Ovary (tissue), 9 donors: ENCODE measurements around the gene ZNF341. TPM values are rescaled to one million over a fixed set of nuclear protein-coding genes. Genes with fewer than 3 reads are reported as not detected.

Experiments
- DNase-seq, 5 donors: peaks; one replicate each; pipeline ENCODE4 v3.0.0-alpha.2; 2019 to 2020
- H3K27ac ChIP-seq, 2 donors: fragments of 200-600 bp; one replicate each; pipeline versions ENCODE4 v1.5.1 to v1.8.0; 2019 to 2022
- H3K27me3 ChIP-seq: fragments of 200-600 bp; one replicate; pipeline ENCODE4 v1.8.0; 2022
- H3K36me3 ChIP-seq: fragments of 200-600 bp; sonication (generic); one replicate; pipeline ENCODE4 v1.5.1; 2019
- H3K4me1 ChIP-seq: one replicate; pipeline ENCODE4 v1.8.1; 2013; ENCODE audit warnings: mild to moderate bottlenecking, moderate library complexity; ENCODE audit not compliant: insufficient read depth
- H3K4me3 ChIP-seq: fragments of 200-600 bp; sonication (generic); one replicate; pipeline ENCODE4 v1.5.1; 2017
- H3K9me3 ChIP-seq, 2 donors: fragments of 200-600 bp in 1 of 2; sonication (generic) in 1 of 2; one replicate each; pipeline versions ENCODE4 v1.5.1 to v1.8.1; 2013 to 2019; ENCODE audit warnings: mild to moderate bottlenecking in 1 of 2, moderate library complexity in 1 of 2
- EP300 ChIP-seq: sonication (generic); formaldehyde crosslinking; IDR thresholded peaks from one replicate; pipeline ENCODE4 v1.6.1; 2017; ENCODE audit warnings: antibody characterized with exemption
- POLR2A ChIP-seq: fragments of 450-650 bp; IDR thresholded peaks from one replicate; pipeline ENCODE4 v1.6.1; 2017; ENCODE audit warnings: antibody characterized with exemption, mild to moderate bottlenecking, moderate library complexity
- WGBS, 3 donors: extraction: QIAGEN DNeasy Blood & Tissue Kit in 1 of 3; methylation state at CpG; one replicate each; pipeline versions ENCODE4 v1.1.5 to v1.1.7; 2013 to 2017; 5-methylcytosine and 5-hydroxymethylcytosine counted together
- intact Hi-C, 4 donors: fragments of 100-400 bp; cut with DNase I; formaldehyde crosslinking; loops; one replicate each; pipeline versions ENCODE4 v1.11.0 to v1.15.1; 2022 to 2023
- polyA plus RNA-seq, 2 donors: library from polyadenylated mRNA; stranded (reverse); fragments of 200-250 nt in 1 of 2; fragments of 350-450 nt in 1 of 2; fragmentation: Illumina TruSeq in 1 of 2; extraction: RNeasy Lipid Tissue Mini Kit (QIAGEN cat#74804) in 1 of 2; gene quantifications; one replicate each; pipeline ENCODE4 v1.2.3, GENCODE V29; 2013 to 2014
- total RNA-seq, 7 donors: library from RNA; depleted of rRNA in 2 of 7; stranded (reverse); fragments of >200 nt in 2 of 7; fragmentation: NEBNext Ultra II Directional in 3 of 7; extraction: Animal tissue kit (Norgen Biotek cat#: 25700) in 3 of 7; gene quantifications; one replicate each; pipeline versions ENCODE4 v1.1.0 to v1.2.4, GENCODE V29; 2016 to 2023
- TF ChIP-seq, protein P1 (sequence below), 3 donors: fragments of 450-650 bp in 2 of 3; fragments of 200-600 bp in 1 of 3; IDR thresholded peaks; one replicate each; pipeline versions ENCODE4 v1.5.1 to v1.8.0; 2016 to 2022; ENCODE audit warnings: antibody characterized with exemption in 3 of 3, mild to moderate bottlenecking in 1 of 3
- donor health status: DM: no; HTN: no; CAD: no; lungs with moderate emphysema.
- donor health status: DM: no; HTN: no; CAD: no.
- donor health status: Bipolar disorder and iron deficiency.
- donor health status: DM: yes; HTN: yes; CAD: no.
- donor health status: DM: no; HTN: no; CAD: no.
- donor health status: DM: yes; HTN: yes; CAD: no.

ZNF341 gene
- total and polyA plus RNA-seq, 9 donors: 1.2 to 3.8 (median 1.6) TPM

- peak; percentile 56 to 81 (median 69) for DNase-seq
- WGBS, 3 donors: 2 to 6% (median 3%) methylated on average over 14 of the region's 14 CpGs
- Histone ChIP-seq H3K4me3 (peak overlapping the region; percentile 91), H3K4me1 (peaks cover 15% of the 10 kb centered on the region), H3K36me3 (no peaks in the 10 kb centered on the region), H3K9me3 (no peaks in the 10 kb centered on the region), H3K27me3 (no peaks in the 10 kb centered on the region), H3K27ac (peak overlapping the region; percentile 83 to 91)
- TF ChIP-seq POLR2A: peak; percentile 31
- TF ChIP-seq EP300: no peak
- TF ChIP-seq, protein P1, sequence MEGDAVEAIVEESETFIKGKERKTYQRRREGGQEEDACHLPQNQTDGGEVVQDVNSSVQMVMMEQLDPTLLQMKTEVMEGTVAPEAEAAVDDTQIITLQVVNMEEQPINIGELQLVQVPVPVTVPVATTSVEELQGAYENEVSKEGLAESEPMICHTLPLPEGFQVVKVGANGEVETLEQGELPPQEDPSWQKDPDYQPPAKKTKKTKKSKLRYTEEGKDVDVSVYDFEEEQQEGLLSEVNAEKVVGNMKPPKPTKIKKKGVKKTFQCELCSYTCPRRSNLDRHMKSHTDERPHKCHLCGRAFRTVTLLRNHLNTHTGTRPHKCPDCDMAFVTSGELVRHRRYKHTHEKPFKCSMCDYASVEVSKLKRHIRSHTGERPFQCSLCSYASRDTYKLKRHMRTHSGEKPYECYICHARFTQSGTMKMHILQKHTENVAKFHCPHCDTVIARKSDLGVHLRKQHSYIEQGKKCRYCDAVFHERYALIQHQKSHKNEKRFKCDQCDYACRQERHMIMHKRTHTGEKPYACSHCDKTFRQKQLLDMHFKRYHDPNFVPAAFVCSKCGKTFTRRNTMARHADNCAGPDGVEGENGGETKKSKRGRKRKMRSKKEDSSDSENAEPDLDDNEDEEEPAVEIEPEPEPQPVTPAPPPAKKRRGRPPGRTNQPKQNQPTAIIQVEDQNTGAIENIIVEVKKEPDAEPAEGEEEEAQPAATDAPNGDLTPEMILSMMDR (IDR thresholded peaks at IDR 0.05): no peak
- intact Hi-C loops: loop anchor here in 1 of 4 donors (10.0 kb wide), 1 partner anchor 138 kb away; the partner anchor contains the start of gene NECAB3
Observed at GRCh38 chr20:33812152-33812849, 80.5 kb downstream of the ZNF341 start.

DNA sequence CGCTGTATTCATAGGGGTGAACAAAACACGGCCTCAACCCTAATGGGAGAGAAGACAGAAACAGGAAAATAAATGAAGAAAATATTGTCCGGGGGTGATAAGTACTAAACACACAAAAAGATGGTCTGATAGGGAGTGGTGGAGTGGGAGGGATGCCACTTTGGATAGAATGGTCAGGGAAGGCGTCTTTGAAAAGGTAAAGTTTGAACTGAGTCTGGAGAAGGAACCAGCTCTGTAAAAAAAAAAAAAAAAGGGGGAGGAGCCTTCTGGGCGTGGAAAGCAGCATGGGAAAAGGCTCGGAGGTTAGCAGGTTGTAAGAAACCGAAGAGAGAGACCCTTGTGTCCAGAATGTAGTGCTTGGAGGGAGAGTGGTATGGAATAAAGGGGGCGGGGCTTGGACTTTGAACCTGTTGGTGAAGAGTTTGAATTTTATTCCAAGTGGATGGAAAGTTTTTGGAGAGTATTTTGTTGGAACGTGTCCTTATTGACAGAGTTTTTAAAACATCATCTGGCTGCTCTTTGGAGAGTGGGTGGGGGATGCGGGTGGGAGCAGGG is 81.2 kb downstream of the ZNF341 start:
- DNase-seq: no peak
- H3K4me1 ChIP-seq: peaks cover 19% of the 10 kb centered on the region
- H3K4me3 ChIP-seq: peak overlapping the region; percentile 91
- intact Hi-C loops: loop anchor here in 1 of 4 donors (10.0 kb wide), 1 partner anchor 138 kb away; the partner anchor contains the start of gene NECAB3
- 8 to 13% (median 11%) methylated on average over 10 of the region's 10 CpGs for WGBS, 3 donors
- no peak for TF ChIP-seq POLR2A
- H3K9me3 ChIP-seq: no peaks in the 10 kb centered on the region
- no peaks in the 10 kb centered on the region for H3K27me3 ChIP-seq
- H3K36me3 ChIP-seq: no peaks in the 10 kb centered on the region
- peak overlapping the region in 1 of 2 donors; percentile 91 for H3K27ac ChIP-seq

DNA sequence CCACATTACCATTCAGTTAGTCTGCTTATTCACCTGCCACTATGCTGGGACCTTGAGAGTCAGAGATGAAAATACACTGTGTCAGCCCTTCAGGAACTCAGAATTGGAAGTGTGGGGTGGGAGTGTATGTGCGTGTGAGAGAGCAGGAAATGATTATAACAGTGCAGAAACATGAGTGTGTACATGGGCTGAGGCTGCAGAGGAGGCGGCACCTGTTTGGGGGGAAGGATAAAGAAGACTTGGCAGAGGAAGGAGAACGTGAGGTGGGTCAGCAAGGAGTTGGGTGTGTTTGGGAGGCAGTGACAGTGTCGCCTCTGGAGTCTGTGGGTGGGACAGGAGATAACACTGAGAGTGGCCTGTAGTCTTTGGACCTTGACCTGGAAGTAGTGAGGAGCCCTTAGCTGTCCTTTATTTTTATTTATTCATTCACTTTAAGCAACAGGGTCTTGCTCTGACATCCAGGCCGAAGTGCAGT is 82.5 kb downstream of the ZNF341 start:
- Histone ChIP-seq H3K4me3 (no peak overlapping the region), H3K27me3 (no peaks in the 10 kb centered on the region), H3K36me3 (no peaks in the 10 kb centered on the region), H3K9me3 (no peaks in the 10 kb centered on the region), H3K4me1 (peaks cover 21% of the 10 kb centered on the region), H3K27ac (no peak overlapping the region)
- WGBS, 3 donors: 65 to 73% (median 65%) methylated on average over 5 of the region's 5 CpGs
- TF ChIP-seq EP300: no peak
- TF ChIP-seq, protein P1 (IDR thresholded peaks at IDR 0.05): no peak
- TF ChIP-seq POLR2A: no peak
- no peak for DNase-seq
- intact Hi-C loops: loop anchor here in 1 of 4 donors (10.0 kb wide), 1 partner anchor 139 kb away; the partner anchor contains the start of gene NECAB3

GRCh38 chr20:33815671-33816070 is 83.9 kb downstream of the ZNF341 start:
- Histone ChIP-seq H3K27me3 (no peaks in the 10 kb centered on the region), H3K27ac (no peak overlapping the region), H3K4me1 (peaks cover 21% of the 10 kb centered on the region), H3K9me3 (no peaks in the 10 kb centered on the region), H3K36me3 (no peaks in the 10 kb centered on the region), H3K4me3 (no peak overlapping the region)
- no peak for TF ChIP-seq EP300
- TF ChIP-seq POLR2A: no peak
- TF ChIP-seq, protein P1 (IDR thresholded peaks at IDR 0.05): no peak
- intact Hi-C loops: loop anchor here in 1 of 4 donors (10.0 kb wide), 1 partner anchor 141 kb away; the partner anchor contains the start of gene NECAB3
- no peak for DNase-seq
- WGBS, 3 donors: 96 to 99% (median 97%) methylated on average over 3 of the region's 3 CpGs

GRCh38 chr20:33816191-33816590 is 84.4 kb downstream of the ZNF341 start:
- Histone ChIP-seq H3K27ac (no peak overlapping the region), H3K27me3 (no peaks in the 10 kb centered on the region), H3K4me3 (no peak overlapping the region), H3K4me1 (peaks cover 21% of the 10 kb centered on the region), H3K9me3 (no peaks in the 10 kb centered on the region), H3K36me3 (no peaks in the 10 kb centered on the region)
- intact Hi-C loops: loop anchor here in 1 of 4 donors (10.0 kb wide), 1 partner anchor 141 kb away; the partner anchor contains the start of gene NECAB3
- 76 to 95% (median 87%) methylated on average over 1 of the region's 1 CpG for WGBS, 3 donors
- no peak for DNase-seq
- no peak for TF ChIP-seq EP300
- TF ChIP-seq POLR2A: no peak
- TF ChIP-seq, protein P1 (IDR thresholded peaks at IDR 0.05): no peak
